ENCODE measurements around the gene ECHDC3. TPM values are rescaled to one million over a fixed set of nuclear protein-coding genes. Genes with fewer than 3 reads are reported as not detected.

ECHDC3 gene
- total RNA-seq, 1 experiment from 2014 or later = 8.9 TPM

DNA sequence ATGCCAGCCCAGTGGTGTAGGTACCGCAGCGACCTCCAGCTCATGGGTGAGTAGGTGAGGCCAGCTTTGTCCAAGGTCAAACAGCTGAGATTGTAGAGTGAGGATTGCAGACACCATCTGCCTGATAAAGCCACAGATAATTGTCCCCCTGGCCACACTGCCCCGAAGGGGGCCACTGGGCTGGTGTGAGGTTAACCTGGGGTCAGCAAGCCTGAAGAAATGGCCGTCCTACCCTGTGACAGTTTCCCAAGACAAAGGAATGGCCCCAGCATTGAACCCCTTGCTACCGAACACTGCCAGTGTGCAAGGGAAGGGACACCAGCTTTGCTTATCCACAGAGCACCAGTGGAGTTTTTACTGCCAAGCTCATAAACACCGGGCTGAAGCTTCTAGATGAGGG lies 23.0 kb downstream of the ECHDC3 start:
- no peak overlapping the region for H3K27ac ChIP-seq (ENCODE audit: low read depth, low read length, poor library complexity, severe bottlenecking)
- POLR2A ChIA-PET (ENCODE audit: low non-redundant PET) = interaction anchor here (0.5 kb wide), 1 partner anchor 433 kb away, joined by 3 read pairs; no protein-coding TSS in a partner anchor
- BruUV-seq (replicated peaks) = no TSS peak
- H3K9me3 ChIP-seq (ENCODE audit: low read depth, low read length, poor library complexity, severe bottlenecking) = no peaks in the 10 kb centered on the region
- TF ChIP-seq, protein P1, sequence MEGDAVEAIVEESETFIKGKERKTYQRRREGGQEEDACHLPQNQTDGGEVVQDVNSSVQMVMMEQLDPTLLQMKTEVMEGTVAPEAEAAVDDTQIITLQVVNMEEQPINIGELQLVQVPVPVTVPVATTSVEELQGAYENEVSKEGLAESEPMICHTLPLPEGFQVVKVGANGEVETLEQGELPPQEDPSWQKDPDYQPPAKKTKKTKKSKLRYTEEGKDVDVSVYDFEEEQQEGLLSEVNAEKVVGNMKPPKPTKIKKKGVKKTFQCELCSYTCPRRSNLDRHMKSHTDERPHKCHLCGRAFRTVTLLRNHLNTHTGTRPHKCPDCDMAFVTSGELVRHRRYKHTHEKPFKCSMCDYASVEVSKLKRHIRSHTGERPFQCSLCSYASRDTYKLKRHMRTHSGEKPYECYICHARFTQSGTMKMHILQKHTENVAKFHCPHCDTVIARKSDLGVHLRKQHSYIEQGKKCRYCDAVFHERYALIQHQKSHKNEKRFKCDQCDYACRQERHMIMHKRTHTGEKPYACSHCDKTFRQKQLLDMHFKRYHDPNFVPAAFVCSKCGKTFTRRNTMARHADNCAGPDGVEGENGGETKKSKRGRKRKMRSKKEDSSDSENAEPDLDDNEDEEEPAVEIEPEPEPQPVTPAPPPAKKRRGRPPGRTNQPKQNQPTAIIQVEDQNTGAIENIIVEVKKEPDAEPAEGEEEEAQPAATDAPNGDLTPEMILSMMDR (conservative IDR thresholded peaks at IDR 0.05; ENCODE audit: low read depth, low read length) = no peak
- no peak for TF ChIP-seq EZH2 (IDR thresholded peaks at IDR 0.05; ENCODE audit: borderline replicate concordance, low read depth, low read length, poor library complexity, severe bottlenecking)
- no peaks in the 10 kb centered on the region for H3K27me3 ChIP-seq (replicated peaks; ENCODE audit: insufficient read depth, low read depth, low read length, poor library complexity)
- DNase-seq (ENCODE audit: low spot score) = no peak
- H3K36me3 ChIP-seq (ENCODE audit: insufficient read depth, low read length, poor library complexity, severe bottlenecking) = no peaks in the 10 kb centered on the region
- H3K4me1 ChIP-seq (ENCODE audit: insufficient read depth, low read length, poor library complexity, severe bottlenecking) = no peaks in the 10 kb centered on the region
- no peak overlapping the region for H3K4me3 ChIP-seq (ENCODE audit: low read depth, low read length, poor library complexity, severe bottlenecking)
- CTCF ChIA-PET = interaction anchor here (0.6 to 1.0 kb wide), 2 partner anchors 225 to 340 kb away, joined by 4 to 5 read pairs; no protein-coding TSS in a partner anchor
- intact Hi-C loops (cut with micrococcal nuclease; ENCODE audit: unreplicated experiment) = no loop called here

DNA sequence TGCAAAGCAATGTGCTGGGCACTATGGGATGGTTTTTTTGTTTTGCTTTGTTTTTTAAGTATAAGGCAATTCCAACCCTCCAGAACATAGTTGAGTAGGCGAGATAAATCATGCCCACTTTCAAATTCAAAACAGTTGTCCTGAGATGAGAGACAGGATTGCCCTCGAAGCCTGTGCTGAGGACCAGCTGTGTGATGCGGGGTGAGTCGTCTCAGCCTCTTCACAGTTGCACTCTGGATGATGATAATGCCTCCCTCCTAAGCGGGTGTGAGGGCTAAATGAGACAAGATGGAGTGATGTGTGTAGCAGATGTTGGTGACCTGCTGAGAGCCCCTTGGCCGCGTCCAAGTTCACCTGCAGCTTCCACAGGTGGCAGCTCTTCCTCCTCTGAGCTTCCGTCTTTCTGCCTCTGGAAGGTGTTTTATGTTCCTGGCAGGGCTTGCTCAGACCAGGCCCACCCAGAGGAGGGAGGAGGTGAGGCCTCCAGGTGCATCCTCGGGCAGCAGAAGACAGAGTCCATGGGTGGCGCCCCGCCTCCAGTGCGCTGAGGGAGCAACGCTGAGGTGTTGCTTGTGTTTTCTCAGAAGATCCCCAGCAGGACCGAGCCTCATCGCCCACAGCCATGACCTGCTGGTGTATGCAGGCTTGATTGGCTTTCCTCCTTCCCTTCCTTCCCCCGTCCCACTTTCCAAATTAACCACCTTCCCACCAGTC lies 30.6 kb downstream of the ECHDC3 start:
- no TSS peak for BruUV-seq (replicated peaks)
- Histone ChIP-seq H3K9me3 (ENCODE audit: low read depth, low read length, poor library complexity, severe bottlenecking) (no peaks in the 10 kb centered on the region), H3K27ac (ENCODE audit: low read depth, low read length, poor library complexity, severe bottlenecking) (no peak overlapping the region), H3K4me1 (ENCODE audit: insufficient read depth, low read length, poor library complexity, severe bottlenecking) (no peaks in the 10 kb centered on the region), H3K36me3 (ENCODE audit: insufficient read depth, low read length, poor library complexity, severe bottlenecking) (no peaks in the 10 kb centered on the region), H3K4me3 (ENCODE audit: low read depth, low read length, poor library complexity, severe bottlenecking) (no peak overlapping the region), H3K27me3 (replicated peaks; ENCODE audit: insufficient read depth, low read depth, low read length, poor library complexity) (no peaks in the 10 kb centered on the region)
- intact Hi-C loops (cut with micrococcal nuclease; ENCODE audit: unreplicated experiment) = no loop called here
- POLR2A ChIA-PET (ENCODE audit: low non-redundant PET) = no interaction called here
- CTCF ChIA-PET = interaction anchor here (0.9 kb wide), 1 partner anchor 11 kb away, joined by 3 read pairs; no protein-coding TSS in a partner anchor
- no peak for DNase-seq (ENCODE audit: low spot score)
- TF ChIP-seq EZH2 (IDR thresholded peaks at IDR 0.05; ENCODE audit: borderline replicate concordance, low read depth, low read length, poor library complexity, severe bottlenecking) = no peak

DNA sequence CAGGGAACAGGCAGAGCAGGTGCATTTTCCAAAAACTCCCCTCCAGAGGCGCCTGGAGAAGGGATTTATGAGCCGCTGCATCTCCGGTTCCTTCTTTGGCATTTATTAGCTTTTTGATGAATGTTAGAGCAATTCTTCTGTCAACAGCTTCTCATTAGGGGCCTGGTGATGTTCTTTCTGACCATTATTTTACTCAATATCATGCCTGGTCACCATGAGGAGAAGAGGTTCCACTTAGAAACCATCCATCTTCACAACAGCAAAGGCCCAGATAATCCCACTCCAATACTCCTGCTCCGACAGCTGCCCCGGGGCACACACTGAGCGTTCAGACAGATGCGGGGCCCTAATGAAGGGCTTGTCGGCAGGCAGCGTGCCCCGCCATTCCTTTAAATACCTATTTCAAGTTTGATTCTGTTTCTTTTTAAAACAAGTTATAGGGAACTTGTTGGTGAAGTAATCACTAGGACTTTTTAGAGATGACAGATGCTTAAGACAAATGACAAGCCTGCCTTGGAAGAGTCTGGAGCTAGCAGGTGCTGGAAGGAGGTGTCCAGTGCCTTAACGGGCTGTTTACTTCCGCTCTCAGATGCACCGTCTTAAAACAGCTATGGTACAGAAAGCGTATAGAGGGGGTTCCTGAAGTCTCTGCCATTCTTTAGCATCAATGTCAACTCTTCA lies 31.7 kb downstream of the ECHDC3 start:
- BruUV-seq (replicated peaks) = no TSS peak
- Histone ChIP-seq H3K27ac (ENCODE audit: low read depth, low read length, poor library complexity, severe bottlenecking) (no peak overlapping the region), H3K4me3 (ENCODE audit: low read depth, low read length, poor library complexity, severe bottlenecking) (no peak overlapping the region), H3K27me3 (replicated peaks; ENCODE audit: insufficient read depth, low read depth, low read length, poor library complexity) (no peaks in the 10 kb centered on the region), H3K9me3 (ENCODE audit: low read depth, low read length, poor library complexity, severe bottlenecking) (no peaks in the 10 kb centered on the region), H3K4me1 (ENCODE audit: insufficient read depth, low read length, poor library complexity, severe bottlenecking) (no peaks in the 10 kb centered on the region), H3K36me3 (ENCODE audit: insufficient read depth, low read length, poor library complexity, severe bottlenecking) (no peaks in the 10 kb centered on the region)
- no peak for DNase-seq (ENCODE audit: low spot score)
- POLR2A ChIA-PET (ENCODE audit: low non-redundant PET) = no interaction called here
- CTCF ChIA-PET = interaction anchor here (0.9 kb wide), 1 partner anchor 9 kb away, joined by 3 read pairs; no protein-coding TSS in a partner anchor
- intact Hi-C loops (cut with micrococcal nuclease; ENCODE audit: unreplicated experiment) = no loop called here
- TF ChIP-seq, protein P1 (conservative IDR thresholded peaks at IDR 0.05; ENCODE audit: low read depth, low read length) = no peak
- no peak for TF ChIP-seq EZH2 (IDR thresholded peaks at IDR 0.05; ENCODE audit: borderline replicate concordance, low read depth, low read length, poor library complexity, severe bottlenecking)
